PC-9 (cell line): ENCODE data around the gene CPPED1.

Experiments used
- EZH2 ChIP-seq: fragments of 200-600 bp; sonication (generic); IDR thresholded peaks from 2 replicates; pipeline ENCODE4 v1.8.0; 2017; ENCODE audit warnings: antibody characterized with exemption, low read depth
- TF ChIP-seq, protein P1 (sequence below): fragments of 200-600 bp; sonication (generic); conservative IDR thresholded peaks from 2 replicates; pipeline ENCODE4 v1.6.1; 2017; ENCODE audit warnings: mixed run types, antibody characterized with exemption, mild to moderate bottlenecking, moderate library complexity

- TF ChIP-seq, protein P1, sequence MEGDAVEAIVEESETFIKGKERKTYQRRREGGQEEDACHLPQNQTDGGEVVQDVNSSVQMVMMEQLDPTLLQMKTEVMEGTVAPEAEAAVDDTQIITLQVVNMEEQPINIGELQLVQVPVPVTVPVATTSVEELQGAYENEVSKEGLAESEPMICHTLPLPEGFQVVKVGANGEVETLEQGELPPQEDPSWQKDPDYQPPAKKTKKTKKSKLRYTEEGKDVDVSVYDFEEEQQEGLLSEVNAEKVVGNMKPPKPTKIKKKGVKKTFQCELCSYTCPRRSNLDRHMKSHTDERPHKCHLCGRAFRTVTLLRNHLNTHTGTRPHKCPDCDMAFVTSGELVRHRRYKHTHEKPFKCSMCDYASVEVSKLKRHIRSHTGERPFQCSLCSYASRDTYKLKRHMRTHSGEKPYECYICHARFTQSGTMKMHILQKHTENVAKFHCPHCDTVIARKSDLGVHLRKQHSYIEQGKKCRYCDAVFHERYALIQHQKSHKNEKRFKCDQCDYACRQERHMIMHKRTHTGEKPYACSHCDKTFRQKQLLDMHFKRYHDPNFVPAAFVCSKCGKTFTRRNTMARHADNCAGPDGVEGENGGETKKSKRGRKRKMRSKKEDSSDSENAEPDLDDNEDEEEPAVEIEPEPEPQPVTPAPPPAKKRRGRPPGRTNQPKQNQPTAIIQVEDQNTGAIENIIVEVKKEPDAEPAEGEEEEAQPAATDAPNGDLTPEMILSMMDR, result no peak
- TF ChIP-seq EZH2, result no peak
Observed at GRCh38 chr16:12804395-12804794, 708 bp upstream of the CPPED1 start.
